ENCODE results near the gene ZMIZ1. TPM values are rescaled to one million over a fixed set of nuclear protein-coding genes. Genes with fewer than 3 reads are reported as not detected.

The ZMIZ1 gene
- total RNA-seq, 1 donor = 23.3 TPM

DNA sequence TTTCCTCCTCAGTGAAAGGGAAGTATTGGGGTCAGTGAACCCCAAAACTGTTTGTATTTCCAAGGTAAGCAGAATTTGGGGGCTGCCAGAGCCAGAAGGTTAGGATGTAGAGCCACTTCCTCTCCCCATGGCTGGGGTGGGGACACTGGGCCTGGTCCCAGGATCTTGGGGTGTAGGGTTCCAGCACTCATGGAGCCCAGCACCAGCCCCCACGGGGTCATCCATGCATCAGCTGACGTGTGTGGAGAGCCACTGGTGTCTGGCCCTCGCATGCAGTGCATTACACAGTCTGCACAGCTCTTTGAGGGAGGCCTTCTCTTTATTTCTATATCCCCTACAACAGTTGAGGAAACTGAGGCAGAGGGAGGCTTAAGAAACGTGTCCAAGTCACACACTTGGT, 91.4 kb downstream of the ZMIZ1 start:
- no peak for DNase-seq (ENCODE audit: low read depth)
- TF ChIP-seq, protein P1, sequence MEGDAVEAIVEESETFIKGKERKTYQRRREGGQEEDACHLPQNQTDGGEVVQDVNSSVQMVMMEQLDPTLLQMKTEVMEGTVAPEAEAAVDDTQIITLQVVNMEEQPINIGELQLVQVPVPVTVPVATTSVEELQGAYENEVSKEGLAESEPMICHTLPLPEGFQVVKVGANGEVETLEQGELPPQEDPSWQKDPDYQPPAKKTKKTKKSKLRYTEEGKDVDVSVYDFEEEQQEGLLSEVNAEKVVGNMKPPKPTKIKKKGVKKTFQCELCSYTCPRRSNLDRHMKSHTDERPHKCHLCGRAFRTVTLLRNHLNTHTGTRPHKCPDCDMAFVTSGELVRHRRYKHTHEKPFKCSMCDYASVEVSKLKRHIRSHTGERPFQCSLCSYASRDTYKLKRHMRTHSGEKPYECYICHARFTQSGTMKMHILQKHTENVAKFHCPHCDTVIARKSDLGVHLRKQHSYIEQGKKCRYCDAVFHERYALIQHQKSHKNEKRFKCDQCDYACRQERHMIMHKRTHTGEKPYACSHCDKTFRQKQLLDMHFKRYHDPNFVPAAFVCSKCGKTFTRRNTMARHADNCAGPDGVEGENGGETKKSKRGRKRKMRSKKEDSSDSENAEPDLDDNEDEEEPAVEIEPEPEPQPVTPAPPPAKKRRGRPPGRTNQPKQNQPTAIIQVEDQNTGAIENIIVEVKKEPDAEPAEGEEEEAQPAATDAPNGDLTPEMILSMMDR (IDR thresholded peaks at IDR 0.05; ENCODE audit: insufficient read depth, low read depth, low read length) = no peak
- no peak overlapping the region for H3K4me3 ChIP-seq (ENCODE audit: low read depth, low read length)

DNA sequence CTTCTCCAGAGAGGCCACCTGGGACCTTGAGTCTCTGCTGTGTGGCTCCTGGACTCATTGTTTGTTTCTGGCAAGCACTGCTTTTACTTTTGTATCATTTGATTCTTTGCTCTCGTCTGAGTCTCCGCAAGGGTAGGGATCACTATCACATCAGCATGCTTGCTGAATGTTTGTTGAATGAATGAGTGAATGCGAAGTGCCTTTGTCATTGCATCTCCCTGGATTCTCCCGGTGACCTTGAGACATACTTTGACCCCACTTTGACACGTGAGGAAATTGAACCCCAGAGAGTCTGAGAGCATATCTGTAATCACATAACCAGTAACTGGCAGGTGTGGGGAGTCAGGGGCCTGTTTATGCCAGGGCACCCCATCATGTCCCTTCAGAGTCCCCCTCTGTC, 92.8 kb downstream of the ZMIZ1 start:
- DNase-seq (ENCODE audit: low read depth) = no peak
- H3K4me3 ChIP-seq (ENCODE audit: low read depth, low read length) = no peak overlapping the region
- TF ChIP-seq, protein P1 (IDR thresholded peaks at IDR 0.05; ENCODE audit: insufficient read depth, low read depth, low read length) = no peak

DNA sequence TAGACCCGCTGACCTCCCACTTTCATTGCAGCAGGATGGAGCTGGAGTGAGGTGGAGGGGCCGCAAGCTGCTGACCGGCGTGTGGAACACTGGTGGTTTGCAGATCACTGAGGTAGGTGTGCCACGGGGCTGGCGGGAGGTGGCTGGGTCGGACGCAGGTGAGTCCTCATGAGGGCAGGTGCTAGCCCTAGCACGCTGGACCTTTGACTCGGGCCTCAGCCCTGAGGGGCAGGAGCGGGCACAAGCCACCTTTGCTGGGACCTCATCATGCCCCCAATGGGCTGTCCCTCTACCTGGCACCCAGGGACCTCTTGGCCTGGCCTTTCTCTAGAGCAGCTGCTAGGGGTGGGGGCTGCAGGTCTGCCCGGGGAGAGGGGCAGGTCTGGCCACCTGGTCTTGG, 93.3 kb downstream of the ZMIZ1 start:
- DNase-seq (ENCODE audit: low read depth) = no peak
- TF ChIP-seq, protein P1 (IDR thresholded peaks at IDR 0.05; ENCODE audit: insufficient read depth, low read depth, low read length) = no peak

DNA sequence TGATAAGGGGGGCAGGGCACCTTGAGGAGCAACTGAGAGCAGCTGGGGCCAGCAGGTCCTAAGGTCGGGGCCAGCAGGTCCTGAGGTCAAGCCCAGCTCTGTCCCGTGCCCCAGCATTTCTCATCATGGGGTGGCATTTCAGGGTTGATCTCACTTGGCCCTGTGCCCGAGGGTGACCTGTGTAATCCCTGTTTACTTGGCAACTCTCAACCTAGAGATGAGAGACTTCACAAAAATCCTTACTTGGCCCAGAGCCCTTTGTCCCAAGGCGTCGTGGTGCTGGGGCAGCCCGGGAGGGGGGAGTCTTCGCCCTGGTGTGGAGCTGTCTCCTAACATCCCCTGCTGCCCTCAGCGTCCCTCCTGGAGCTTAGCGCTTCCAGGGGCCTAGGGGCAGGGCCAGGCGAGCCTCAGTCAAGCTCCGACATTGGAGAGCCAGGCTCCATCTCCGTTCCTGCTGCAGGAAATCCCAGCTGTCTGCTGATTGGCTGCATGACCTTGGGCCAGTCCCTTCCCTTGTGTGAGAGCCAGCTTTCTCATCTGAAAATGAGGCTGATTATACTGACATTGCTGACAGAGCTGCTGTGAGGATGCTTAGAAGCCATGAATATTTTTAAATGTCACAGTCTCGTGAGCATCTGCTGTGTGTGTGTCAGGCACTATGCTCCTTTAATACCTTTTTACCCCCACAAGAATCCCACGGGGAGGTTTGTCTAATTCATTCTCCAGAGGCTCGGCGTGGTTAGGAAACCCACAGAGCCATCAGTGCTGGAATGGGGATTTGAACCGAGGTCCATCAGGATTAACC, 94.3 kb downstream of the ZMIZ1 start:
- TF ChIP-seq, protein P1 (IDR thresholded peaks at IDR 0.05; ENCODE audit: insufficient read depth, low read depth, low read length) = no peak
- no peak overlapping the region for H3K4me3 ChIP-seq (ENCODE audit: low read depth, low read length)
- no peak for DNase-seq (ENCODE audit: low read depth)

More for the DNA sequence above, 93.3 kb downstream of the ZMIZ1 start:
- H3K4me3 ChIP-seq (ENCODE audit: low read depth, low read length) = no peak overlapping the region

DNA sequence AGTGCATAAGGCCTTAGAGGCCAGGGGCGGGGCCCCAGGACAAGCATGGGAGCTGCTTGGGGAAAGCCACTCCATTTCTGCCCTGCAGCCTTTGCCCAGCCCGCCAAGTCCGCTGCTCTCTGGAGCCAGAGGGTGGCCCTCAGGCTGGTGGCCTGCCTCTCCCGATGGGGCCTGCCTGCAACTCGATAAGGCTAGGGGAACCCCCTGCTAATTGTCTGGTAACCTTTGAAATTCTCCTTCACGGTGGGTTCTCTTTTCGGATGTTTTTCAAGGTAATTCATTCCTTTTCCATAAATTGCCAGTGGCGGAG, 94.9 kb downstream of the ZMIZ1 start:
- H3K4me3 ChIP-seq (ENCODE audit: low read depth, low read length) = no peak overlapping the region
- TF ChIP-seq, protein P1 (IDR thresholded peaks at IDR 0.05; ENCODE audit: insufficient read depth, low read depth, low read length) = no peak
- no peak for DNase-seq (ENCODE audit: low read depth)

DNA sequence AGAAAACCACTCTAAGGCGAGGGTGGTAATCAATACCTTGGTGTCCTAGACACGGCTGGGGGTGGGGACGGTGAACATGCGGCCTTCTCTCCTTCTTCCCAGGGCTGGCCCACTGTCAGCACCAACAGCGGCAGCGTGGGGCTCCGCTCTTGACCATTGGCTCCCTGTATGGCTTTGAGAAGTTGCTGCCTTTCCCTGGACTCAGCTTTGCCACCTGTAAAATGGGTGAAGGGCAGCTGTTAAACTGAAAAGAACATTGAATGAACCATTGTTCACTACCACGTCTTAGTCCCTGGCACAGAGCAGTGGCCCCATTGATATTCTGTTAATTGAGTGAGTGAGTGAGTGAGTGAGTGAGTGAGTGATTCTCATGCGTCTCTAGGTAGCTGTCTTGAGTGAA, 95.3 kb downstream of the ZMIZ1 start:
- H3K4me3 ChIP-seq (ENCODE audit: low read depth, low read length) = no peak overlapping the region
- no peak for DNase-seq (ENCODE audit: low read depth)
- TF ChIP-seq, protein P1 (IDR thresholded peaks at IDR 0.05; ENCODE audit: insufficient read depth, low read depth, low read length) = no peak
